Measurements from ENCODE around the gene ZNF274.
A peak's percentile ranks its signal among the peaks of the same experiment; 100 is the strongest.
"Not testable (repeated sequence)": the region's sequence is repeated elsewhere in the genome, so short reads cannot be mapped to it uniquely, and the experiment has no call there.

Gene ZNF274

DNA sequence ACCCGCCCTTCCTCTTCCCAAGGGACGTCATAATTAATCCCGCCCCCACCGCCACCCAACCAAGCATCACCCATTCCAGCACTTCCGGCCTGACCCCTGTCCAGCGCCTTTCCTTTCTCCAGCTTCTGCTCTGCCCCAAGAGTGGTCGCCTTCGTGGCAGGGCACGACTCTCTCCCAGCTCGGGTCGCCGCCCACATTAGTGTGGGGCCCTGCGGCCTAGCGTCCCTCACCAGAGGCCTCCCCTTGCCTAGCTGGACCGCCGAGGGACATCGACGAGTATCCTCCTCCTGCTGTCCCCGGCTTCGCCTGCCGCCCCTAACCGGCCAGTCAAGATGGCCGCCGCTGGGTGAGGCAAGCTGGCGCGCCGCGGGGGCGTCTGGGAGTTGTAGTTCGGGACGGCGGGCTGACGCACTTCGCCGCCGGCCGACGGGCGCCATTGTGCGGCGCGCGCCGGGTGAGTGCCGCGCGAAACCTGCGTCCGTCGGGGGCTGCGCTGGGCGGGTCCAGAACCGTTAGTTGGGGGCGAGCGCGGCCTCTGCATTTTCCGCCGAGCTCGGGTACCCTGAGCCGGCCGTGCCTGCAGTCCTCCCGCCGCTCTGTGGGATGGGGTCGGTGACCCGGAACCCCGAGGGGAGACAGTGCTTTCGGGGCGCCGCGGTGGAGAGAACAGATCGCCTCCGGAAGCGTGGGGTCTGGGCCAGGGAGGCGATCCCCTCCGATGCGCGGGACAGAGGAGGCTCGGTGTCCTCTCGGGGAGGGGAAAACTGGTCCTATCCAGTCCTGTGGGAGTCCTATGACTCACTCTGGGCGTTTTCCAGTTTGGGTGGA, at the start of gene ZNF274:
TSS of gene ZNF274 (plus strand) at position 73 of the 828 bp plus-strand sequence. CDS start 905 bp downstream, outside the sequence.
- Histone ChIP-seq H3K4me1 (ENCODE audit: control insufficient read depth in 1 of 2, insufficient read depth in 1 of 2, low read depth in 1 of 2, low read length in 1 of 2) (peaks cover 14 to 18% of the 10 kb centered on the region in 2 experiments), H3K27ac (peak within 1 kb of the TSS; percentile 100), H3K36me3 (peaks cover 19% of the 10 kb centered on the region), H3K9me3 (peaks cover 29% of the 10 kb centered on the region), H3K4me3 (ENCODE audit: low read depth in 1 of 2, low read length in 1 of 2) (peak within 1 kb of the TSS; percentile 96 to 97), H3K27me3 (no peaks in the 10 kb centered on the region)
- TF ChIP-seq CTCF (IDR thresholded peaks at IDR 0.05), result peak; percentile 67

- no peaks in the 10 kb centered on the region for H3K36me3 ChIP-seq
- no peaks in the 10 kb centered on the region for H3K27me3 ChIP-seq
Measured at GRCh38 chr19:58134244-58134643, 48.6 kb upstream of the ZNF274 start.

DNA sequence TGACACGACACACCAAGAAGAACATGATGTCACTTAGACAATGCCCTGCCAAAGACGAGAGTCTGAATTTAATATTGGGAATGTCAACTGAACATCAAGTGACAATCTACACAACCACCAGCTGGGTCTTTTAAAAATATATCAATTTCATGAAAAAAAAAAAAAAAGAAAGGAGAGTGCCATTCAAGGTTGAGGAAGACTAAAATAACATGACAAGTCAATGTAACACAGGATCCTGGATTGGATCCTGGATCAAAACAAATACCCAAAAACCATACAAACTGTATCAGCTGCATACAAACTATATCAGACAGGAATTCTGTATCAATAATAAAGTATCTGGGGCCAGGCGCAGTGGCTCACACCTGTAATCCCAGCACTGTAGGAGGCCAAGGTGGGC, 37.0 kb upstream of the ZNF274 start:
- Histone ChIP-seq H3K4me1 (ENCODE audit: control insufficient read depth in 1 of 2, insufficient read depth in 1 of 2, low read depth in 1 of 2, low read length in 1 of 2) (peaks cover 9 to 11% of the 10 kb centered on the region in 2 experiments), H3K27ac (no peak overlapping the region), H3K27me3 (peaks cover 8% of the 10 kb centered on the region), H3K36me3 (peaks cover 6% of the 10 kb centered on the region), H3K9me3 (peaks cover 12% of the 10 kb centered on the region), H3K4me3 (ENCODE audit: low read depth in 1 of 2, low read length in 1 of 2) (no peak overlapping the region)
- TF ChIP-seq CTCF (IDR thresholded peaks at IDR 0.05), result no peak

More at GRCh38 chr19:58134244-58134643, 48.6 kb upstream of the ZNF274 start:
- H3K27ac ChIP-seq, result no peak overlapping the region
- H3K9me3 ChIP-seq, result peaks cover 38% of the 10 kb centered on the region
- TF ChIP-seq CTCF (IDR thresholded peaks at IDR 0.05), result no peak
- no peaks in the 10 kb centered on the region for H3K4me1 ChIP-seq (ENCODE audit: control insufficient read depth in 1 of 2, insufficient read depth in 1 of 2, low read depth in 1 of 2, low read length in 1 of 2)
- no peak overlapping the region for H3K4me3 ChIP-seq (ENCODE audit: low read depth in 1 of 2, low read length in 1 of 2)

DNA sequence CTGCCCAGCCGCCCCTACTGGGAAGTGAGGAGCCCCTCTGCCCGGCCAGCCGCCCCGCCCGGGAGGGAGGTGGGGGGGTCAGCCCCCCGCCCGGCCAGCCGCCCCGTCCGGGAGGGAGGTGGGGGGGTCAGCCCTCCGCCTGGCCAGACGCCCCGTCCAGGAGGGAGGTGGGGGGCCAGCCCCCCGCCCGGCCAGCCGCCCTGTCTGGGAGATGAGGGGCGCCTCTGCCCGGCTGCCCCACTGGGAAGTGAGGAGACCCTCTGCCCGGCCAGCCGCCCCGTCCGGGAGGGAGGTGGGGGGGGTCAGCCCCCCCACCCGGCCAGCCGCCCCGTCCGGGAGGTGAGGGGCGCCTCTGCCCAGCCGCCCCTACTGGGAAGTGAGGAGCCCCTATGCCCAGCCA, 35.4 kb upstream of the ZNF274 start:
- H3K4me1 ChIP-seq (ENCODE audit: control insufficient read depth in 1 of 2, insufficient read depth in 1 of 2, low read depth in 1 of 2, low read length in 1 of 2), result peaks cover 9 to 13% of the 10 kb centered on the region in 2 experiments
- not testable (repeated sequence) for H3K27ac ChIP-seq; H3K36me3 ChIP-seq; H3K27me3 ChIP-seq; H3K9me3 ChIP-seq; H3K4me3 ChIP-seq (ENCODE audit: low read depth in 1 of 2, low read length in 1 of 2)

- Histone ChIP-seq H3K36me3 (no peaks in the 10 kb centered on the region), H3K9me3 (peaks cover 3% of the 10 kb centered on the region), H3K27me3 (peaks cover 8% of the 10 kb centered on the region), H3K4me1 (ENCODE audit: control insufficient read depth in 1 of 2, insufficient read depth in 1 of 2, low read depth in 1 of 2, low read length in 1 of 2) (peaks cover 19 to 23% of the 10 kb centered on the region in 2 experiments), H3K4me3 (ENCODE audit: low read depth in 1 of 2, low read length in 1 of 2) (peak within 1 kb of the TSS; percentile 75 to 83), H3K27ac (peak within 1 kb of the TSS; percentile 23)
- peak; percentile 43 for TF ChIP-seq CTCF (IDR thresholded peaks at IDR 0.05)
Measured at GRCh38 chr19:58150328-58150921, 32.4 kb upstream of the ZNF274 start, which contains the start of gene ZNF329. TSS of gene ZNF329 (minus strand) at chr19:58150789. CDS start at chr19:58129503, 21,286 bp downstream.

GRCh38 chr19:58153386-58153785, 29.5 kb upstream of the ZNF274 start:
- Histone ChIP-seq H3K9me3 (no peaks in the 10 kb centered on the region), H3K4me3 (ENCODE audit: low read depth in 1 of 2, low read length in 1 of 2) (no peak overlapping the region)
- no peak for TF ChIP-seq CTCF (IDR thresholded peaks at IDR 0.05)

More at GRCh38 chr19:58153386-58153785, 29.5 kb upstream of the ZNF274 start:
- peaks cover 8% of the 10 kb centered on the region for H3K27me3 ChIP-seq
- H3K27ac ChIP-seq, result no peak overlapping the region
- H3K36me3 ChIP-seq, result no peaks in the 10 kb centered on the region
- H3K4me1 ChIP-seq (ENCODE audit: control insufficient read depth in 1 of 2, insufficient read depth in 1 of 2, low read depth in 1 of 2, low read length in 1 of 2), result peaks cover 21 to 23% of the 10 kb centered on the region in 2 experiments

Data from neutrophil (primary cell).